GM12878 (cell line): ENCODE results near the gene SLC35F3. TPM values are rescaled to one million over a fixed set of nuclear protein-coding genes. Genes with fewer than 3 reads are reported as not detected.

ENCODE experiments used
- ATAC-seq: fragments of 200-7000 bp; cut with Tn5 transposase; 3 replicates; pipeline ENCODE4 v1.9.1; 2020; ENCODE audit warnings: mild to moderate bottlenecking, moderate library complexity
- BruUV-seq: library from RNA; stranded (reverse); fragments of 400-500 nt; replicated peaks from 2 replicates; lab custom pipeline; 2021; lab: Mats Ljungman, UMichigan
- CTCF ChIA-PET: fragments of 300-600 bp; sonication (Branson Sonifier 250); formaldehyde crosslinking; extraction: SDS; loops from one replicate; lab custom pipeline; 2021; ENCODE audit warnings: inconsistent platforms; lab: Yijun Ruan, JAX
- POLR2A ChIA-PET: fragments of 350-600 bp; formaldehyde crosslinking; extraction: SDS; loops from one replicate; lab custom pipeline; 2021; ENCODE audit warnings: inconsistent platforms; lab: Charles Lee
- RAD21 ChIA-PET: fragments of 300-600 bp; sonication (Branson Sonifier 250); formaldehyde crosslinking; loops from one replicate; lab custom pipeline; 2023; ENCODE audit warnings: antibody characterized with exemption; ENCODE audit not compliant: unreplicated experiment; lab: Charles Lee
- SMC1A ChIA-PET: fragments of 300-600 bp; sonication (Branson Sonifier 250); formaldehyde crosslinking; loops from one replicate; lab custom pipeline; 2023; ENCODE audit not compliant: unreplicated experiment, uncharacterized antibody; lab: Charles Lee
- DNase-seq: peaks from one replicate; pipeline ENCODE4 v3.0.0-alpha.2; 2011; ENCODE audit warnings: low read depth, low spot score
- FAIRE-seq: peaks from 3 replicates; lab custom pipeline; 2011; peaks lifted over from hg19 to GRCh38; lab: Jason Lieb, UNC
- H2AFZ ChIP-seq: 2 replicates; pipeline ENCODE4 v1.6.0; 2011; ENCODE audit warnings: low read depth, low read length, control low read depth; ENCODE audit not compliant: control insufficient read depth
- H3K27ac ChIP-seq: 2 replicates; pipeline ENCODE4 v1.5.1; 2011; ENCODE audit warnings: control low read depth; ENCODE audit not compliant: control insufficient read depth, insufficient read depth
- H3K27me3 ChIP-seq, 2 experiments: replicated peaks in 1 of 2; 2 replicates each; pipeline versions ENCODE4 v1.6.0 to v1.6.1; 2011; ENCODE audit warnings: low read length in 1 of 2; ENCODE audit not compliant: control insufficient read depth in 2 of 2, insufficient read depth in 2 of 2
- H3K36me3 ChIP-seq, 2 experiments: 2 replicates each; pipeline ENCODE4 v1.5.1; 2011; ENCODE audit warnings: low read length in 1 of 2; ENCODE audit not compliant: control insufficient read depth in 2 of 2, insufficient read depth in 2 of 2
- H3K4me1 ChIP-seq: 2 replicates; pipeline ENCODE4 v1.6.1; 2011; ENCODE audit warnings: mild to moderate bottlenecking, low read length, moderate library complexity, mixed read lengths; ENCODE audit not compliant: control insufficient read depth, insufficient read depth
- H3K4me2 ChIP-seq: 2 replicates; pipeline ENCODE4 v1.6.0; 2011; ENCODE audit warnings: control low read depth; ENCODE audit not compliant: control insufficient read depth, insufficient read depth
- H3K4me3 ChIP-seq: fragments of 200-600 bp; sonication (generic); 2 replicates; pipeline ENCODE4 v1.5.1; 2016
- H3K79me2 ChIP-seq: 2 replicates; pipeline ENCODE4 v1.6.0; 2011; ENCODE audit warnings: low read length; ENCODE audit not compliant: control insufficient read depth, insufficient read depth
- H3K9ac ChIP-seq: 2 replicates; pipeline ENCODE4 v1.8.0; 2011; ENCODE audit warnings: low read length, control low read depth, mixed read lengths; ENCODE audit not compliant: control insufficient read depth, insufficient read depth
- H3K9me3 ChIP-seq: replicated peaks from 3 replicates; pipeline ENCODE4 v1.5.1; 2011; ENCODE audit warnings: mild to moderate bottlenecking, low read length; ENCODE audit not compliant: control insufficient read depth, insufficient read depth
- H4K20me1 ChIP-seq: 2 replicates; pipeline ENCODE4 v1.6.0; 2011; ENCODE audit not compliant: control insufficient read depth, insufficient read depth
- CEBPB ChIP-seq, 2 experiments: fragments of 150-350 bp in 1 of 2; IDR thresholded peaks; 2 replicates each; pipeline ENCODE4 v1.6.1; 2012 to 2014; ENCODE audit warnings: low read depth in 2 of 2, low read length in 2 of 2, borderline replicate concordance in 1 of 2, inconsistent platforms in 1 of 2
- EGR1 ChIP-seq, 2 experiments: IDR thresholded peaks; 1 replicate in 1 of 2; 2 replicates in 1 of 2; pipeline ENCODE4 v1.6.1; 2011 to 2012; ENCODE audit warnings: low read depth in 2 of 2, low read length in 2 of 2, borderline replicate concordance in 1 of 2, mild to moderate bottlenecking in 1 of 2, moderate library complexity in 1 of 2
- FOXM1 ChIP-seq: IDR thresholded peaks from 2 replicates; pipeline ENCODE4 v1.6.1; 2012; ENCODE audit warnings: low read depth, mild to moderate bottlenecking, inconsistent platforms, low read length, moderate library complexity
- GABPA ChIP-seq: IDR thresholded peaks from 2 replicates; pipeline ENCODE4 v1.6.1; 2014; ENCODE audit warnings: antibody characterized with exemption, low read depth, mild to moderate bottlenecking, inconsistent platforms
- SMARCA5 ChIP-seq: fragments of 450-650 bp; IDR thresholded peaks from 2 replicates; pipeline ENCODE4 v1.6.1; 2017; ENCODE audit warnings: mild to moderate bottlenecking
- SREBF1 ChIP-seq: IDR thresholded peaks from 2 replicates; pipeline ENCODE4 v1.6.1; 2012; ENCODE audit warnings: mild to moderate bottlenecking, low read length
- SUPT20H ChIP-seq: IDR thresholded peaks from 2 replicates; pipeline ENCODE4 v1.6.1; 2011; ENCODE audit warnings: low read depth, mild to moderate bottlenecking, low read length, moderate library complexity, borderline replicate concordance; ENCODE audit not compliant: control insufficient read depth
- ZBED1 ChIP-seq: IDR thresholded peaks from 2 replicates; pipeline ENCODE4 v1.6.1; 2016; ENCODE audit warnings: borderline replicate concordance
- WGBS: methylation state at CpG from one replicate; pipeline ENCODE4 v1.1.6; 2016; ENCODE audit warnings: low lambda C conversion rate; ENCODE audit not compliant: insufficient replicate concordance, insufficient coverage; ENCODE audit errors: missing lambda C conversion rate; 5-methylcytosine and 5-hydroxymethylcytosine counted together
- in situ Hi-C: fragments of 300-500 bp; cut with MboI; formaldehyde crosslinking; loops from 9 replicates; pipeline ENCODE4 v1.14.3; 2018; ENCODE audit warnings: mixed read lengths
- intact Hi-C: fragments of 100-400 bp; cut with micrococcal nuclease; formaldehyde crosslinking; loops from one replicate; pipeline ENCODE4 v1.14.2; 2022; ENCODE audit not compliant: unreplicated experiment
- polyA plus RNA-seq, 11 experiments: library from polyadenylated mRNA; depleted of rRNA in 4 of 11; unstranded in 6 of 11; stranded (reverse) in 5 of 11; fragments of >200 nt; fragmentation: Nextera tagmentation in 4 of 11; fragmentation: Illumina TruSeq in 1 of 11; extraction: Ambion mirVana in 4 of 11; extraction: Trizol in 1 of 11; gene quantifications; 1 replicate in 1 of 11; 2 replicates in 10 of 11; pipeline versions ENCODE4 v1.2.1 to v1.2.3, GENCODE V29; 2011 to 2016; ENCODE audit warnings: inconsistent platforms in 2 of 11, missing spikeins in 2 of 11, low read depth in 1 of 11
- total RNA-seq, 4 experiments: library from RNA; depleted of rRNA in 3 of 4; stranded (reverse); fragments of >200 nt in 3 of 4; fragmentation: Illumina TruSeq in 1 of 4; extraction: Trizol in 1 of 4; gene quantifications; 2 replicates each; pipeline versions ENCODE4 v1.2.1 to v1.2.3, GENCODE V29; 2013 to 2021
- TF ChIP-seq, protein P1 (sequence below): fragments of 450-650 bp; IDR thresholded peaks from 2 replicates; pipeline ENCODE4 v1.6.1; 2016; ENCODE audit warnings: mild to moderate bottlenecking, moderate library complexity, borderline replicate concordance
- TF ChIP-seq, protein P2 (sequence below): fragments of 450-650 bp; IDR thresholded peaks from 2 replicates; pipeline ENCODE4 v1.6.1; 2016; ENCODE audit warnings: mild to moderate bottlenecking
- TF ChIP-seq, protein P3 (sequence below): IDR thresholded peaks from 2 replicates; pipeline ENCODE4 v1.6.1; 2011; ENCODE audit warnings: borderline replicate concordance, low read depth, mild to moderate bottlenecking, moderate library complexity, mixed read lengths, low read length; ENCODE audit not compliant: insufficient read depth; ENCODE audit errors: extremely low read length

Gene SLC35F3
- total and polyA plus RNA-seq, 10 of the 15 experiments (the other 5 are each of a cell fraction or from before 2014, with no cell fraction given), result 1.0 to 8.6 (median 5.7) TPM

DNA sequence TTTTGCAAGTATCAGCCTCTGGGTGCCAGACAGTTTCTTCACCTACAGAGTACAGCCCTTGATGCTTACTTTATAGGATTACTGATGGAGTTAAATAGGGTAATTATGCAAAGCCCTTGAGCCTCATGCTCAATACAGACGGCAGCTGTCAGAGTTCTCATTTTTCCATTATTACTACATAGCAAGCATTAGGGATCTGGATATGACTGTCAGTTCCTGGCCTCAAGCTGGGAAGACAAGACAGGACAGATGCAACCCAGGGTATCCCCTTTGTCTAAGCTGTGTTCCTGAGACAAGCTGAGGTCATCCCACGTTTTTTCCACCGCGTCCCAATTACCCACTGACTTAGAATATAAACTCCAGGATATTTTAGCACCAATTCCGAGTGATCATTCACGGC is 94.4 kb downstream of the SLC35F3 start:
- Histone ChIP-seq H2AFZ (no peak overlapping the region), H3K9ac (no peak overlapping the region), H3K9me3 (no peaks in the 10 kb centered on the region), H3K27me3 (no peaks in the 10 kb centered on the region; a peak in 3 of 4 replicates), H3K4me2 (no peak overlapping the region), H3K27ac (no peak overlapping the region), H3K36me3 (no peaks in the 10 kb centered on the region), H3K4me1 (no peaks in the 10 kb centered on the region), H3K79me2 (no peaks in the 10 kb centered on the region), H4K20me1 (no peaks in the 10 kb centered on the region), H3K4me3 (no peak overlapping the region)
- BruUV-seq, result no TSS peak
- ChIA-PET POLR2A (no interaction called here), CTCF (no interaction called here), SMC1A (no interaction called here), RAD21 (no interaction called here)
- 27% methylated on average over 6 of the region's 6 CpGs for WGBS
- intact Hi-C loops (no loop called here), in situ Hi-C loops (no loop called here)
- DNase-seq (no peak), ATAC-seq (no peak), FAIRE-seq (no peak)
- TF ChIP-seq, protein P1, sequence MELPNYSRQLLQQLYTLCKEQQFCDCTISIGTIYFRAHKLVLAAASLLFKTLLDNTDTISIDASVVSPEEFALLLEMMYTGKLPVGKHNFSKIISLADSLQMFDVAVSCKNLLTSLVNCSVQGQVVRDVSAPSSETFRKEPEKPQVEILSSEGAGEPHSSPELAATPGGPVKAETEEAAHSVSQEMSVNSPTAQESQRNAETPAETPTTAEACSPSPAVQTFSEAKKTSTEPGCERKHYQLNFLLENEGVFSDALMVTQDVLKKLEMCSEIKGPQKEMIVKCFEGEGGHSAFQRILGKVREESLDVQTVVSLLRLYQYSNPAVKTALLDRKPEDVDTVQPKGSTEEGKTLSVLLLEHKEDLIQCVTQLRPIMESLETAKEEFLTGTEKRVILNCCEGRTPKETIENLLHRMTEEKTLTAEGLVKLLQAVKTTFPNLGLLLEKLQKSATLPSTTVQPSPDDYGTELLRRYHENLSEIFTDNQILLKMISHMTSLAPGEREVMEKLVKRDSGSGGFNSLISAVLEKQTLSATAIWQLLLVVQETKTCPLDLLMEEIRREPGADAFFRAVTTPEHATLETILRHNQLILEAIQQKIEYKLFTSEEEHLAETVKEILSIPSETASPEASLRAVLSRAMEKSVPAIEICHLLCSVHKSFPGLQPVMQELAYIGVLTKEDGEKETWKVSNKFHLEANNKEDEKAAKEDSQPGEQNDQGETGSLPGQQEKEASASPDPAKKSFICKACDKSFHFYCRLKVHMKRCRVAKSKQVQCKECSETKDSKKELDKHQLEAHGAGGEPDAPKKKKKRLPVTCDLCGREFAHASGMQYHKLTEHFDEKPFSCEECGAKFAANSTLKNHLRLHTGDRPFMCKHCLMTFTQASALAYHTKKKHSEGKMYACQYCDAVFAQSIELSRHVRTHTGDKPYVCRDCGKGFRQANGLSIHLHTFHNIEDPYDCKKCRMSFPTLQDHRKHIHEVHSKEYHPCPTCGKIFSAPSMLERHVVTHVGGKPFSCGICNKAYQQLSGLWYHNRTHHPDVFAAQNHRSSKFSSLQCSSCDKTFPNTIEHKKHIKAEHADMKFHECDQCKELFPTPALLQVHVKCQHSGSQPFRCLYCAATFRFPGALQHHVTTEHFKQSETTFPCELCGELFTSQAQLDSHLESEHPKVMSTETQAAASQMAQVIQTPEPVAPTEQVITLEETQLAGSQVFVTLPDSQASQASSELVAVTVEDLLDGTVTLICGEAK, result no peak
- TF ChIP-seq, protein P2, sequence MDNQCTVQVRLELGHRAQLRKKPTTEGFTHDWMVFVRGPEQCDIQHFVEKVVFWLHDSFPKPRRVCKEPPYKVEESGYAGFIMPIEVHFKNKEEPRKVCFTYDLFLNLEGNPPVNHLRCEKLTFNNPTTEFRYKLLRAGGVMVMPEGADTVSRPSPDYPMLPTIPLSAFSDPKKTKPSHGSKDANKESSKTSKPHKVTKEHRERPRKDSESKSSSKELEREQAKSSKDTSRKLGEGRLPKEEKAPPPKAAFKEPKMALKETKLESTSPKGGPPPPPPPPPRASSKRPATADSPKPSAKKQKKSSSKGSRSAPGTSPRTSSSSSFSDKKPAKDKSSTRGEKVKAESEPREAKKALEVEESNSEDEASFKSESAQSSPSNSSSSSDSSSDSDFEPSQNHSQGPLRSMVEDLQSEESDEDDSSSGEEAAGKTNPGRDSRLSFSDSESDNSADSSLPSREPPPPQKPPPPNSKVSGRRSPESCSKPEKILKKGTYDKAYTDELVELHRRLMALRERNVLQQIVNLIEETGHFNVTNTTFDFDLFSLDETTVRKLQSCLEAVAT, result no peak
- no peak for TF ChIP-seq EGR1 (IDR thresholded peaks at IDR 0.05; ENCODE audit: borderline replicate concordance in 1 of 2, low read depth in 2 of 2, low read length in 2 of 2)
- no peak for TF ChIP-seq FOXM1
- no peak for TF ChIP-seq SREBF1
- no peak for TF ChIP-seq ZBED1
- TF ChIP-seq CEBPB (IDR thresholded peaks at IDR 0.05; ENCODE audit: borderline replicate concordance in 1 of 2, low read depth in 2 of 2, low read length in 2 of 2), result no peak
- TF ChIP-seq GABPA, result no peak
- no peak for TF ChIP-seq SMARCA5
- TF ChIP-seq, protein P3, sequence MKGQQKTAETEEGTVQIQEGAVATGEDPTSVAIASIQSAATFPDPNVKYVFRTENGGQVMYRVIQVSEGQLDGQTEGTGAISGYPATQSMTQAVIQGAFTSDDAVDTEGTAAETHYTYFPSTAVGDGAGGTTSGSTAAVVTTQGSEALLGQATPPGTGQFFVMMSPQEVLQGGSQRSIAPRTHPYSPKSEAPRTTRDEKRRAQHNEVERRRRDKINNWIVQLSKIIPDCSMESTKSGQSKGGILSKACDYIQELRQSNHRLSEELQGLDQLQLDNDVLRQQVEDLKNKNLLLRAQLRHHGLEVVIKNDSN, result no peak
- no peak for TF ChIP-seq SUPT20H
